GM18861 (cell line): ENCODE results near the gene CTU2.
"Not testable (repeated sequence)": the region's sequence is repeated elsewhere in the genome, so short reads cannot be mapped to it uniquely, and the experiment has no call there.

Experiments
- ATAC-seq: cut with Tn5 transposase; IDR thresholded peaks from one replicate; pipeline ENCODE4 v1.9.1; 2021; ENCODE audit not compliant: unreplicated experiment

CTU2 gene

DNA sequence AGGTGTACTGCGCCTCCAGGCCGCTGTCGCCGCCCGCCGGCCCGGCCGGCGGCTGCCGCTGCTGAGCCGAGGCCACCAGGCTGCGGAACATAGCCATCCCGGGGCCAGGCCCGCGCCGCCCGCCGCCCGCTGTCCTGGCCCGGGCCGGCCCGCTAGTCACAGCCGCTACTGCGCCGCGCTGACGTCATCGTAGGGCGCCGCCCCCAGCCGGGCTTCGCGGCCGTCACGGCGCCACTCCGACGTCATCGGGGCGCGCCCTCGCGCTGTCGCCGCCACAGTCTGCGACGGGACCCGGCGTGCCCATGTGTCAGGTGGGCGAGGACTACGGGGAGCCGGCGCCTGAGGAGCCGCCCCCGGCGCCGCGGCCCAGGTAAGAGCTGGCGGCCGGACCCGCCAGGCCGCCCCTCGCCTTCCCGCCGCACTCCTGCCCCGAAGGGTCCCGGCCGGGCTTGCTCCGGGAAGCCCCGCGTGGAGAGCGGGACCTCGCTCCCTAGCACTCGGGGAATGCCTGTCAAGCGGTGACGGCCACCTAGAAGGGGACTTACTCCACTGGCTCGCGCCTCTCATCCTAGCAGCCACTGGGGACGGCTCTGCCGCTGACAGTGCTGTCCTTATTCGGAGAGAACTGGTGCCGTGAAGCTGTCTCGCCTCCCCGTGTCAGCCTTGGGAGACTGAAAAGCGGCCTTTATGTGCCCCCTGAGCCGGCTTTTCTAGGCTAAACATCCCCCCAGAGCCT lies at the start of gene CTU2, which contains the start of gene RNF166:
CTU2 (plus strand) TSS at position 275 of the 736 bp plus-strand sequence; CDS start at position 303, 28 bp downstream.
RNF166 (minus strand) TSS at position 180 of the 736 bp plus-strand sequence; CDS start at position 97, 83 bp downstream.
- ATAC-seq = peak; percentile 47

DNA sequence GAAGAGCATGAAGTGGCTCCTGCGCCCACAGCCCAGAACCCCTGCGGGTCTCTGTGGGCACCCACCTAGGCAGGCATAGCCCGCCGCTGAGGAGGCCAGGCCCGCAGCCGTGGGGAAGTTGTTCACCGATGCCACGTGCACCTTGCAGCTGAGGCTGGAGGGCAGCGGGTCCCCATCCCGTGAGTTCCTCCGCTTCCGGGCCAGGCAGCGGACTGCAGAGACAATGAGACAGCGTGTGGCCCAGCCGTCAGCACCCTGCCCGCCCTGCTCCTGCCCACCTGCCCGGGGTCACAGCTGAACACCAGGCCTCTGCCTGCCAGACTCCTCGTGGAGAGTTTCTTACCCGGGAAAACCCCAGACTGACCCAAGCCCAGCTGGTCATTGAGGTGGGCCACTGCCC lies 48.9 kb upstream of the CTU2 start:
- ATAC-seq = no peak

DNA sequence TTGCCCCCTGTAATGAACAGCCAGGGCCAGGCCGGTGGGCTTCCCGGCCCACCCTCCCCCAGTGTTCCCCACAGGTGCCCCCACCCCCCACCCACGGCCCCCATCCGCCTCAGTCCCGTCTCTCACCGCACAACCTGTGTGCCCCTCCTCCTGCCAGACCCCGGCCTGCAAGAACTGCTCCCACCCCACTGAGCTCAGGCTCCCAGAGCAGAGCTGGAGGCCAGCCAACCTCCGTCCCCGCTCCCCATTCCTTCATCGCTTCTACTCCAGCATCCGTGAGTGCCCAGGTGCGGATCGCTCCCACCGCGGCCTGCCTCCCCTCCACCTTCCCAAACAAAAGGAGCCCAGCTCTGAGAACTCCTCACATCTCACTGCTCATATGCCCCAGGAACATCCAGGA lies 47.6 kb upstream of the CTU2 start:
- ATAC-seq = no peak

DNA sequence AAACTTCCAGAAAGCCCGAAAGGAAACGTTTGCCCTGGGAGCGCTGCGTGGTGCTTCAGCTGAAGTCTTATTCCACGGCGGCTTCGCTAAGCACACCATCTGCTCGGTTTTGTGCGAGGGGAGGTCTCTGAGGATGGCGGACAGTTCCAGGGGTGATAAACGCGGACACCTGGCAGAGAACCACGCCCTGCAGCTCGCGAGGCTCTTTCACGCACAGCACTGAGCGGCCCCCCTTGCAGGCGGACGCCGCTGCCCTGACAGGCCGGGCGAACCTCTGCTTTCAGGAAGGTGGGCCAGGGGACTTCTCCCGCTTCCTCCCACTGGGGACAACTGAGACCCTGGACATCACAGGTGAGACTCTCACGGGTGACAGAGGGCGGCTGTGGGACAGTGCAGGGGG lies 47.1 kb upstream of the CTU2 start:
- ATAC-seq = no peak

DNA sequence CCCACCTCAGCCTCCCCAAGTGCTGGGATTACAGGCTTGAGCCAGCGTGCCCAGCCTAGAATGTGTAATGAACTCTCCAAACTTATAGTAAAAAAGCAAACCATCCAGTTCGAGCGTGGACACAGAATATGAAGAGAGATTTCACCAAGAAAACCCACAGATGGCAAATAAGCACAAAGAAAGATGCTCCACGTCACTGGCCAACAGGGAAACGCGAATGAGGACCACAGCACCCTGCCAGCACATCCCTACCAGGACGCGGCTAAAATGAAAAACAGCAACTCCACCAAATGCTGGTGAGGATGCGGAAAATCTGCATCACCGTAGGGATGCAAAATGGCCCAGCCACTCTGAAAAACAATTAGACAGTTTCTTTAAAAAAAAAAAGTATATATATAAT lies 44.8 kb upstream of the CTU2 start:
- ATAC-seq = no peak

DNA sequence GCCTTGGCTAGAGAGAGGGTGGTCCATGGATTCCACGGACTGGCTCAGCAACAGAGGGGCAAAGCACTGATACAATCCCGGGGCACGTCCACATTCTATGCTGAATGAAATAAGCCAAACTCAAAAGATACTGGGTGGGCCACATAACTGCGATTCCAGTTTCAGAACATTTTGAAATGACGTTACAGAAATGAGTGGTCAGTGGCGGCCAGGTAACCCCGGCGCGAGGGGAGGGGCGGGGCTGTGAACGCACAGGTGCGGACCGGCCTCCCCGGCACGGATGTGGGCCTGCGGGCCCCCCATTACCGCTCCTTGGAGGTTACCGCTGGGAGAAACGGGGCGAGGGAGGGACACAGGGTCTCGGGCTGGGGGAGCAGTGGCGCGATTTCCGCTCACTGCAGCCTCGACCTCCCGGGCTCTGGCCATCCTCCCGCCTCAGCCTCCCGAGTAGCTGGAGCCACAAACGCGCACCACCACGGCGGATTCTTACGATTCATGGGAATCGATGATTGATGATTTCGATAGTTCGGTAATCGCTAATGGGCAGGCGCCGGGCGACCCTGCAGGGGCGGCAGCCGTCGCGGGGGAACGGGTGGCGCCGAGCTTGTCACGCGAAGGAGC lies 44.0 kb upstream of the CTU2 start:
- ATAC-seq = no peak

DNA sequence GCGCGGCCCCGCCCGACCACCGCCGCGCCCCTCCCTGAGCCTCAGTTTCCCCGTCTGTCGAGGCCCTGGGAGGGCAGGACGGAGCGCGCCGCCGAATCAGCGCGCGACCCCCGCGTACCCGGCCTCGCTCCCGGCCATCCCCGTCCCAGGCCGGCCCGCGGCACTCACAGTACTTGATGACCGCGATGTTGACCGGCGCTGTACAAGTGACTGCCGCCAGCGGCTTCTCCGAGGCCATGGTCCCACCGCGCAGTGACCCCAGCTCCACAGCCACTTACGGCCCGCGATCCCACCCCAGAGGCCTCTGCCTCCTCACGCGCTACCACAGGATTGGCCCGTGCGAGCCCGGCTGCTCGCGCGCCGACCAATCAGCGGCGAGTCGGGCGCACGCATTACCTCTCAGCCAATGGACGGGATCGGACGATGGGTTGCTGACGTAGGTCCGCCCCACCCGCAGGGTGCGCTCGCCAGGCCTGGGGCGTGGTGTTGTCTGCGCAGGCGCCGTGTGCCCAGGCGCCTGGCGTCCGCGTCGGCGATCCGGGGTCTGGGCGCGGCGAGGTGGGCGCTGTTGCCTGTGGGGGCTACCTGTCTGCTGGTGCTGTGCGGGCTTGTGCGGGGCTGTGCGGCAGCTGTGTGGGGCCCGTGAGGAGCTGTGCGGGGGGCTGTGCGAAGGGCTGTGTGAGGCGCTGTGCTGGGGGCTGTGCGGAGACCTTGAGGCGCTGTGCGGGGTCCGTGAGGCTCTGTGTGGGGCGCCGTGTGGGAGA lies 43.3 kb upstream of the CTU2 start, which contains the start of gene MVD:
MVD (minus strand) TSS at position 249 of the 764 bp plus-strand sequence; CDS start at position 238, 11 bp downstream.
- peak; percentile 94 for ATAC-seq

DNA sequence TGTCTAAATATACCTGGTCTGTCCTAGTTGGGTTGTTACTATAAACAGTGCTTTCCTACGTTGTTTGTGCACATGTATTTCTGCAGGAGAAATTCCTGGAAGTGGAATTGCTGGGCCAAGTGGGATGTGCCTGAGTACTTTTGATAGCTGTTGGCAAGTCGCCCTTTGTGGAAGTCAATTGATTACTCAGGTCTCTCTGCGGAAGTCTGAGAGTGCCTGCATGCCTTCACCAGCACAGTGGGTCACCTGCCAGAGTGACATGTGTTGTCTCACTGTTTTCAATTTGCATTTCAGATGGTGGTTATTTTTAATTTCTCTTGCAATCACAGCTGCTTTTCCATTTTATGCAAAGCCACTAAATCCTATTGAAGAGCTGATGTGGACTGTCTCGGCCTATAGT lies 41.2 kb upstream of the CTU2 start:
- no peak for ATAC-seq

DNA sequence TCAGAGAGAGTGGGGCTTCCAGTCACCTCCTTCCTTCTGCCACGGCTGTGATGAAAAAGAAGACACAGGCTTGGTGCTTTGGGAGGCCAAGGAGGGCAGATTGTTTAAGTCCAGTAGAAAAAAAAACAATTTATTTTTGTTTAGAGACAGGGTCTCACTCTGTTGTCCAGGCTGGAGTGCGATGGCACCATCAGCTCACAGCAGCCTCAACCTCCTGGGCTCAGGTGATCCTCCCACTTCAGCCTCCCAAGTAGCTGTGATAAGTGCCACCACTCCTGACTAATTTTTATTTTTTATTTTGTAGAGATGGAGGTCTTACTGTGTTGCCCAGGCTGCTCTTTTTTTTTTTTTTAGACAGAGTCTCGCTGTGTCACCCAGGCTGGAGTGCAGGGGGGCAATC lies 40.7 kb upstream of the CTU2 start:
- no peak for ATAC-seq

DNA sequence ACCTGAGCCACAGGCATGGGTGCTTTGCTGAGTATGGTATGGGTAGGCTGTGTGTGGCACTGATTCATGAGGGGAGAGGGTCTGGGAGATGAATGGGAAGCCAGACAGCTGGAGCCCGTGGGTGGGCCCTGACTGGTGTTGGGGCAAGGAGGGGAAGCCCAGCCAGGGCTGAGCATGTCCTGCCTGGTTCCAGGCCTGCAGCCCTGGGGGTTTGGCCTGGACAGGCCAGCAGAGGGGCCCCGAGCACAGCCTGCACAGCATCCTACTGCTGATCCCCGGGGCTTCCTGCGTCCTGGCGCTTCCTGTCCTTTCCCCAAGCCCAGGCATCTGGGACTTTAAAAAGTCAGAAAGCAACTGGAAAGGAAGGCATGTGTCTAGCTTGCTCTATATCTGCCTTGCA lies 38.8 kb upstream of the CTU2 start:
- ATAC-seq = no peak

DNA sequence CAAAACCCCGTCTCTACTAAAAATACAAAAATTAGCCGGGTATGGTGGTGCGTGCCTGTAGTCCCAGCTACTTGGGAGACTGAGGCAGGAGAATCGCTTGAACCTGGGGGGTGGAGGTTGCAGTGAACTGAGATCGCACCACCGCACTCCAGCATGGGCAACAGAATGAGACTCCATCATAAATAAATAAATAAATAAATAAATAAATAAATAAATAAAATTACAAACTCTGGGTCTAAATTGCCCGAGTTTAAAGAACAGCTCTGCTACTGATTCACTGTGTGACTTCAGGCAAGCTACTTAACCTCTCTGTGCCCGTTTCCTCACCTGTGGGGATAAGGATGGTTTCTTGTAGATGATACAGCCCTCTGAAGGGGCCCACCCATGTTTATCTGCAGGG lies 36.8 kb upstream of the CTU2 start:
- ATAC-seq = not testable (repeated sequence)

DNA sequence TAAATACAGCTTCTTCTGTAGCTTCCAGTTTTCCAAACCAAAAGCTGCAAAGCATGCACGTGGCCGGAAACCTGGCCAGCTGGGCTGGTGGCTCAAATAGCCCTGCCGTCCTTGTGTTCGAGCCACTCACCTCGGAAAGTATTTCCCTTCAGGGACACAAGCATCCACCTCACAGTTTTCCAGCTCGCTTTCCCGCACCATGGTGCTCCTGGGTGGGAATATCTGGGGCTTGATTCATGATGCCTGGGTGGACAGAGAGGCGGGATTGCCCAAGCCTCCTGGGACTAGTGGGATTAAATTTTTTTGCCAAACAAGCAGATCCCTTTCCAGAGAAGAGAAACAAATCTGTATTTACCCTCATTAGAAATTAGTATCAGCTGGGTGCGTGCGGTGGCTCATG lies 36.3 kb upstream of the CTU2 start:
- ATAC-seq = no peak

DNA sequence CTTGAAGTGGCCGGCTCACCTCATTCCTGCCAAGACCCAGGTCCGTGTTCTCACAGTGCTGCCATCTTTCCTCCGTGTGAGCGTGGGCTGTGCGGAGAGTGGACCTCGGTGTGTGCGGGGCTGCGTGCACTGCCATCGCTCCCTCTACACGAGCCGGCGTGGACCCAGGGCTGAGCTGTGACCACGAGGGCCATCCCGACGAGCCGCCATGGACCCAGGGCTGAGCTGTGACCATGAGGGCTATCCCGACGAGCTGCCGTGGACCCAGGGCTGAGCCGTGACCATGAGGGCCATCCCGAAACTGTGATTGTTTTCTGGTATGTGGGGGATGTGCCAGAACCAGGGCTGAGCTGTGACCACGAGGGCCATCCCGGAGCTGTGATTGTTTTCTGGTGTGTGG lies 34.5 kb upstream of the CTU2 start:
- no peak for ATAC-seq

DNA sequence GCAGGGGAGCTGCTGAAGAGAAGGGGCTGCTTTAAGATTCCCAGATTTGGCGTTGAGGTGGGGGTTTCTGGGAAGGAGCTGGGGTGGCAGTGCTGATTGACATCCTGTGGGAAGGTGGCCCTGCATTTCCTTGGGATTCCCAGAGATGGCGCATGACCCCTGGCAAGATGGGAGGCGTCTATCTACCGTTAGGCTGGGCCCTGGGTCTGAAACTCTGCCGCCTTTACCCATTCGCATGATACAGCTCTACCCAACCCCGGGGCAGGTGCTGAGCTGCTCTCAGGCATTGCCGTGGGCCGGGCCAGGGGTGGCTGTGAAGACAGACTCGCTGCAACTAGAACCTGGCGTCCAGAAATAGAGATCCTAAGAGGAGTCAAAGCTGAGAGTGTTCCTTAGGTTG lies 33.5 kb upstream of the CTU2 start:
- no peak for ATAC-seq

DNA sequence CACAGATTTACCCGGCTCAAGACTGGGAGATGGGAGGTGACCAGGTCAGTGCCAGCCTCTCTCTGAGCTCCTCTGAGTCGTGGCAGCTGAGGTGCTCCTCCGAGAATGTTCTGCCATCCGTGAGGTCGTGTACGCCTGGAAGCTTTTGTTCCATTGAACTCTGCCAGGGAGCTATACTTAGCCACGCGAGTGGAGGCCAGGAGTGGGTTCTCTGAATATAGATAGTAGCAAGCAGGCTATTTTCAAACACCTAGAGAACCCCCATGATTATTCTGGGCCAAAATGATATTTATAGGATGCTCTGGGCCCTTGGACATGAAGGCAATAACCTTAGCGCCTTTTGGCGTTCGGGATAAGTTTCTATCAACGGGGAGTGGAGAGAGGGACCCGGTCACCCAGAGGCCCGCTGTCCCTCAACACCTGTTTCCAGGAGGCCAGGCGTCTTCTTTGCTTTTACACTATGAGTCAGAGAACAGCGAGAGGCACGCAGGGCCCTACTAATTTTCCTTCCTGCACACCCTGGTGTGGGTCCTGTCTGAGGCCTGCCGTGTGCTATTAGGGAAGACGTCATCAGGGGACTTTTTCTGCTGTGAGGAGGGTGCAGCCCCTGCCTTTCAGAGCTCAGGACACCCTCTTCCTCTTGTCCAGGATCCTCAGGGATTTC lies 32.5 kb upstream of the CTU2 start:
- peak; percentile 63 for ATAC-seq

DNA sequence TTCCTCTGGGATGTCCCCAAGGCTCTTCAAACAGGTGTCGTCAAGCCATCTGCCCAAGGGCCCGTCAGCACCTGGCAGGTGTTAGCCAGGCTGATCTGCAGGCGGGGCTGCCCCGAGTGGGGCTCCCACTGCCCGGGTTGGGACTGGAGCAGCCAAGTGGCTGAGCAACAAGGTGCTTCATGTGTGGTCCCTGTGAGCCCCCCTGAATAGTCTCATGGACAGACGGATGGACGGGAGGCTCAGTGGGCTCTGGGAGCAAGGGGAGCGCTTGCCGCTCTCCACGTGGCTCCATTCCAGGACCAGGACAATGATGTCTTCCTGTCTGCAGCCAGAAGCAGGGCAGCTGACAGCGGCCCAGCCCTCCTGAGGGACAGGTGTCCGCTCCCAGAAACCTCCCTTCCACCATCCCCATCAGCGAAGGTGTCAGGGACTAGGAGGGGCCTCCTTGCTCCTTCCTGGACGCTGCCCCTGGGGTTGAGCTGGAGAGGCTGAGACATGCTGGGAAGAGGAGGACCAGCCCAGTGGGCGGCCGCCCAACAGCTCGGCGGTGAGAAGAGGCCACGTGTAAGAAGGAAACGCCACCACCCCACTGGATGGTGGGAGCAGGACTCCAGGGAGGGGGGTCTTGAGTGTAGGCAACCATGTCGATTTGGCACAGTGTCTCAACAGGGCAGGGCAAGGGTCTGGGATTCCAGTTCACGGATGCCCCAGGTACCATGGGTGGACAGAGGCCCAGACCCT lies 29.6 kb upstream of the CTU2 start:
- ATAC-seq = no peak

DNA sequence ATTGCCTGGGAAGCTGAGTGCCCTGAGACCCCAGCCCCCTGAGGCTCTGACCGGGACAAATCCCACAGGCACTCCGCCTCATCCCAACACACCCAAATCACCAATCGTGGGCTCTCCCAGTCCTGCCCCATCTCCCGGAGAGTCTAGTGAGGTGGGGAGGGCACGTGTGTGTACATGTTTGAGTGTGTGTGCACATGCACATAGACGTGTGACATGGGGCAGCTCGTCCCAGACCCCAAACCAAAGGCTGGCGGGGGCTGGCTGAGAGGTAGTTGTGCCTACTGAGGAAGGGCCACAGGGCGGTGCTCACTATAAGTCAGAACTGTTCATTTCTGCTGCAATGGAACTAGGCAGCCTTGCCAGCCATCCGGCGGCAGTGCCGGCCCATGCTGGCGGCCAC lies 28.6 kb upstream of the CTU2 start:
- no peak for ATAC-seq

DNA sequence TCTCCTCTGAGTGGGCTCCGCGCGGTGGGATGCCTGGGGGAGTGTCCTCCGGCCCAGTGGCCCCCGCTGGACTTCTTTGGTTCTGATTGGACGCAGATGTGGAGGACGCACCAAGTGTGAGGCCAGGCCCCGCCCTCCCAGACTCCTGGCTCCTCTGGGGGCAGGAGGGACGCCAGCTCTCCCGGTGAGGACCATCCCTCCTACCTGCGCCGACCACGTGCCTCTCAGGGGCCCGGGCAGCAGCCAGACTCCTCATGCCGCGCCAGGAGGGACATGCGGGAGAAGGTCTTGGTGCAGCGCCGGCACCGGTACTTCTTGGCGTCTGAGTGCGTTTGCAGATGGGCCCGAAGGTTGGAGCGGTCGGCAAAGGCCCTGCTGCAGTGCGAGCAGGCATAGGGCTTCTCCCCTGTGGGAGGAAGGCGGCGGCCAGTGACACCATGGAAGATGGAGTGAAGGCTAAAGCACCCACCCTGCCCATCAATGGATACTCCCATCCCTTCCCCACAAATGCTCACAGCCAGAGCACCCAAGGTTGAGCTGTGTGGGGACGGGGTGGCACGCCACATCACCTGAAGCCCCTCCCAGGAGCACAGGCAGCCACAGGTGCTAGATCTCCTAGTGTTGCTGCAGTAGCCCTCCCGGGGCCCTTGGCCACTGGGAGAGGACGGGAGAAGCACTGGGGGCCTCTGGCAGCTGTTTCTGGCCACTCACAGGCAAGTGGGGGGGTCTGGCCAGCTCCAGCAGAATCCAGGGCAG lies 27.9 kb upstream of the CTU2 start:
- no peak for ATAC-seq

DNA sequence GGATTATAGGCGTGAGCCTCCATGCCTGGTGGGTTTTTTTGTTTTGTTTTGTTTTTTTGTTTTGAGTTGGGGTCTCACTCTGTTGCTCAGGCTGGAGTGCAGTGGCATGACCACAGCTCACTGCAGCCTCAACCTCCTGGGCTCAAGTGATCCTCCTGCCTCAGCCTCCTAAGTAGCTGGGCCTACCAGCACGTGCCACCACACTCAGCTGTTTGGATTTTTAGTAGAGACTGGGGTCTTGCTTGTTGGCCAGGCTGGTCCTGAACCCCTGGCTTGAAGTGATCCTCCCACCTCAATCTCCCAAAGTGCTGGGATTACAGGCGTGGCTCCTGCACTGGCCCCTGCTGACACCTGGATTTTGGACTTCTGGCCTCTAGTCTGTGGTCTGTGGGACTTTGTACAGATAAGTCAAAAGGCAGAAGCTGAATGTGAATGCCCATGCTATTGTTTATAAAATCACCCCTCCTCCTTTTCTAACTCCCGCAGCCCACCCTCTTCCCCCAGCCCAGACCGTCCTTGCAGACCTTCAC lies 25.7 kb upstream of the CTU2 start:
- no peak for ATAC-seq
